Right ventricle myocardium inferior (tissue), 1 donor: ENCODE results near the gene RWDD2A. TPM values are rescaled to one million over a fixed set of nuclear protein-coding genes. Genes with fewer than 3 reads are reported as not detected.
"Not testable (repeated sequence)": the region's sequence is repeated elsewhere in the genome, so short reads cannot be mapped to it uniquely, and the experiment has no call there.

Experiments used
- ATAC-seq: fragments of 200-7000 bp; cut with Tn5 transposase; one replicate; pipeline ENCODE4 v1.9.1; 2020; ENCODE audit warnings: mild to moderate bottlenecking, moderate library complexity
- DNase-seq: peaks from one replicate; pipeline ENCODE4 v3.0.0; 2021; ENCODE audit errors: missing footprints
- intact Hi-C: fragments of 100-400 bp; cut with DNase I; formaldehyde crosslinking; loops from one replicate; pipeline ENCODE4 v1.11.0; 2022
- long read RNA-seq: library from polyadenylated mRNA; unstranded; transcript quantifications from one replicate; pipeline ENCODE4 v2.0.0, GENCODE V29; 2021
- total RNA-seq: library from RNA; stranded (reverse); fragmentation: NEBNext Ultra II Directional; extraction: Animal tissue kit (Norgen Biotek cat#: 25700); gene quantifications from one replicate; pipeline ENCODE4 v1.2.1, GENCODE V29; 2021
- donor health status: DM: no; HTN: yes; CAD: no; lungs with severe emphysema.

Gene RWDD2A
- total RNA-seq = 2.4 TPM
- long read RNA-seq, partial matches to known transcripts = 0 of 2 reads
- long read RNA-seq, other reads (novel, unspliced or antisense) = 0 of 2 reads

DNA sequence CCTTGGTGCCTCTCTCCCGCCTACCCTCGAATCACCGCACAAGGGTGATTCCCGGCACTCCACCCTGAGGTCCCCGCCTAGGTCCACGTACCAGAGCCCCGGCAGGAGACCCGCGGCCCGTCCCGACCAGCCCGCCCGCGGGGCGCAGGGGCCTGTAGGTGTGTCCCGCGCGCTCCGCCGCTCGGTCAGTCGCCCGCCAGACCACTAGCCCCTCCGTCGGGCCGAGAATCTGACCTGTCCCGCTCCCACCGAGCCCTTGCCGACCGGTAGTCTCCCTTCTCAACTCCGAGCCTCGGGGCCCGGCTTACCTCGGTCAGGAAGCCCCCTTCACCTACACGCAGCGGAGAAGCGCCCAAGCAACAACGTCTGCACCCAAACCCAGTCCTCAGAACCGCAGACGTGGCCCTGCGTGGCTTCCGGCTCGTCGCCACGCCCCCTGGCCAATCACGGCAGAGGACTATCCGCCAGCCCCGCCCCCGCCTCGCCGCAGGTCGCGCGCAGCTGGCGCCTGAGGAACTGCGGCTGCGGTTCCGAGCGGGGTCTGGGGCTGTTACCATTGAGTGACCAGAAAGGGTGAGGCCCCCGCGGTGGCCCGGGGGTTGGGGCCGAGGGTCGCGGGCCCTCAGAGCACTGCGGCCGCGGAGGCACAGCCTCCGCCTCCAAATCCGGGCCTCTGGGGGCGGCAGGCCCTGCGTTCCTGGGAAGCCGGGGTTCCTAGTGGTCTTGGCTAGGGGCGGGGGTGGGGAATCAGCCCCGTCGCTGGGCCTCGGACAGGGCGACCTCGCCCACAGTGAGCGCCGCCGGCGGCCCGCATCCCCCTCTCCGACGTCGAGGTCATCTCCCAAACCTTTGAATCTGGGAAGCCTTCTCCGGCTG, at the start of gene RWDD2A, which contains the start of gene PGM3:
TSS of gene RWDD2A (plus strand) at position 487 of the 876 bp plus-strand sequence. CDS start 1,095 bp downstream, outside the sequence.
TSS of gene PGM3 (minus strand) at position 395 of the 876 bp plus-strand sequence. CDS start 2,253 bp downstream, outside the sequence.
- intact Hi-C loops = loop anchor here (1.0 to 2.0 kb wide), 2 partner anchors 126 to 946 kb away; partner anchors contain the start of genes DOP1A and IBTK
- ATAC-seq (peak; percentile 99), DNase-seq (peak; percentile 96)

DNA sequence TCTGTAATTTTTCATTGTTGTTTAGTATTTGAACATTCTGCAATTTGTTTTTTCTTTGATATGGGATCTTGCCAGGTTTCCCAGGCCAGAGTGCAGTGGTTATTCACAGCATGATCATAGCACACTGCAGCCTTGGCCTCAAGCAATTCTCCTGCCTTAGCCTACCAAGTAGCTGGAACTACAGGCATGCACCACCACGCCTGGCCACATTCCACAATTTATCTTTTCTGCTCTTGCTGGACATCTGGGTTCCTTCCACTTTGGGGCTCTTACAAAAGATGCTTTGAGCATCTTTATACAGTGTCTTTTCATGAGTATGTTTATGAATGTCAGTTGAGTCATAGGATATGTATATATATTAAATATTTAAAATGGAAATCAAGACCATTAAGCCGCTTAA, 42.0 kb upstream of the RWDD2A start:
- intact Hi-C loops = no loop called here
- no peak for ATAC-seq
- no peak for DNase-seq

DNA sequence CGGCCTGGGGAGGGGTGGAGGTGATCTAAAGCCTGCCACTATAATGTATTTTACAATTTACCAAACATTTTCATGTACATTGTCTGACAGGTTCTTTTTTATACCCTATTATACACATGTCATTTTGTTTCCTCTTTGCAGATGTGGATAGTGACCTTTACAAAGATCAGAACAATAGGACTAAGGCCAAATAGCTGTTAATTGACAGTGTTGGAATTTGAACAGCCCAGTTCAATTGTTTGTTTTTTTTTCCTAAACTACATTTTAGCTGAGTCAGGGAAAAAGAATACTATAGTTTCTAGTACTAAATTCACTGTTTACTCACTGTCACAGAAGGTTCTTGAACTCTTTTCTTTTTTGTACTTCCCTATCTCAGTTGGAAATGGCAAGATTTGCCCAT, 40.2 kb upstream of the RWDD2A start:
- no peak for DNase-seq

DNA sequence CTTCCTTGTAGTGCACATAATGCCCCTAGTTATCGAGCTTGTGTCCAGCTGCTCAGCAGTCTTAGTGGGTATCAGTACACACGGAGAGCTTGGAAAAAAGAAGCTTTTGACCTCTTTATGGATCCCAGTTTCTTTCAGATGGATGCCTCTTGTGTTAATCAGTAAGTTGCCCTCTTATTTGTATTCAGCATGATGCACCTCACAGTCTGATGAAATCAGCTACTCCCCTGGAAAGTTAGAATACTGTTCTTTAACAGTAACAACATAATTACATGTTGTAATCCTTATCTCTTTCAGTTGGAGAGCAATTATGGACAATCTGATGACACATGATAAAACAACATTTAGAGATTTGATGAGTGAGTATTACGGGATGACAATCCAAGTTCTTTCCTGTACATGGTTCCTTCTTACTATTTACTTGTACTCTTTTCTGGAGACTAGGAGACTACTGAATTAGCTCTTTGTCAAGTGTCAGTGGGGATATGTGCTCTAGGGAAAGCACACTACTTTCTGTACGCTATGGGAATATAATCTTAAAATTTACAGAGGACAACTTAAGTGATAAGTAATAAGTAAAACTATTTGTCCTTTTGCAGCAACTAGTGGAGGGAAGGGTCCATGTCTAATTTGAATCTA, 39.2 kb upstream of the RWDD2A start:
- no peak for ATAC-seq
- intact Hi-C loops = no loop called here
- no peak for DNase-seq

More for the DNA sequence above, 40.2 kb upstream of the RWDD2A start:
- intact Hi-C loops = no loop called here
- ATAC-seq = no peak

DNA sequence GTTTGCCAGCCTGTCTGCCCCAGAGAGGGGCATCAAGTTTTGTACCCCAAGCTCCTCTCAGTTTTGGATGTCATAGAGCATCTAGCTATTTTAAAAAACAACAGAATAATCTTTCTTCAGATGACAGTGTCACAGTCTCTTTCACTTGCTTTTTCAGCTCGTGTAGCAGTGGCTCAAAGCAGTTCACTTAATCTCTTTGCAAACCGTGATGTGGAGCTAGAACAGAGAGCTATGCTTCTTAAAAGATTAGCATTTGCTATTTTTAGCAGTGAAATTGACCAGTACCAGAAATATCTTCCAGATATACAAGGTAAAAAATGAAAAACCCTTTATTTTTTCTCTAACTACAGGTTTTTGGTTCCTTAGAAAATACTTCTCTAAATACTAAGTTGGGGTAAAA, 37.4 kb upstream of the RWDD2A start:
- DNase-seq = no peak
- intact Hi-C loops = no loop called here
- peak; percentile 60 for ATAC-seq

DNA sequence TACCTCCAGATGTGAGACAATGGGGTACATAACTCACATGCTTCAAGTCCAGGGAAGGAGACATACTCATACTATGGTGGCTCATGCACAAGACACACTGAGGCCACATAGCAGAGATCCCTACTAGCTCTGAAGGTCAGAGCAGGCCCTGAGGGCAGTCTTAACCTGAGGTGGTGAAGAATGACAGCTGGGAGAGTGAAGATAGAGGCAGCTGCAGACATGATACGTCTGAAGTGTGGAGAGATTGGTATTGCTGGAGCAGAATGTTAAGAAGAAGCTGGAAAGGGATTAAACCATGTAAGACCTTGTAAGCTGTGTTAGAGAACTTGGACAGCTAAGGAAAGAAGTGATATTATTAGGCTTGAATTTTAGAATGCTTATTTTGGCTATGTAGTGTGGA, 33.0 kb upstream of the RWDD2A start:
- DNase-seq (no peak), ATAC-seq (peak; percentile 8)
- intact Hi-C loops = loop anchor here (5.0 kb wide), 1 partner anchor 43 kb away; no protein-coding TSS in a partner anchor

DNA sequence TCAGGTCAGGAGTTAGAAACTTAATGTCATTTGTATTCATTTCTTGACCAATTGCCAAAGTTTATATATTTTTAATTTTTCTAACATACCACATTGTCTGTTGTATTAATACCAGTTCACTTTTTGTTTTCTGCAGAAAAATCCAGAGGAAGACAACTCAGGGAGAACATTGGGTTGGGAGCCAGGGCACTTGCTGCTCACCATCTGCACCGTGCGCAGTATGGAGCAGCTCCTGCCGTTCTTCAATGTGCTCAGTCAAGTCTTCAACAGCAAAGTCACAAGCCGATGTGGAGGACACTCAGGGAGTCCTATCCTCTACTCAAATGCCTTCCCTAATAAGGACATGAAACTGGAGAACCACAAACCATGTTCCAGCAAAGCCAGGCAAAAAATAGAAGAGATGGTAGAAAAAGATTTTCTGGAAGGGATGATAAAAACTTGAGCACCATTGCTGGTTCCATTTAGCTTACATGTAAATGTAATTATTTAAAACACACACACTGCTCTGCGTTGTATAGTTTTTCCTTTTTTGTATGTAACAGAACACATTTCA, 25.4 kb upstream of the RWDD2A start:
- DNase-seq (no peak), ATAC-seq (no peak)
- intact Hi-C loops = no loop called here

DNA sequence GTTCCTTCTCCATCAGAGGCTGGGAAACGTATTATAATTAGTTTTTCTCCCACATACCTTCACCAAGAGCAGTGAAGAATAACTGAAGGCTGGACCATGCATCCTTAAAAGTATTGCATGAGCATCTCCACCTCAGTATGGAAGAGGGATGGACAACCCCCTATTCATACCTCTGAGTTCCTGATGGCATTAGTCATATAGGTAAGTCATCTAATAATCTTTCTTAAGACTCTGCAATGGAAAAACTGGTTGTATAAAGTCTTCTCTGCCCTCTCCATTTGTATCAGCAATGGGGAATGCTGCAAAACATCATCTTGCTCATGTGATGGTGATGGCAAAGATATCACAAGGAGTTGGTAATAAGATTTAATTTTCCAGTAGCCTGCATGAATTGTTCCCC, 24.6 kb upstream of the RWDD2A start:
- intact Hi-C loops = no loop called here
- ATAC-seq (no peak), DNase-seq (no peak)

DNA sequence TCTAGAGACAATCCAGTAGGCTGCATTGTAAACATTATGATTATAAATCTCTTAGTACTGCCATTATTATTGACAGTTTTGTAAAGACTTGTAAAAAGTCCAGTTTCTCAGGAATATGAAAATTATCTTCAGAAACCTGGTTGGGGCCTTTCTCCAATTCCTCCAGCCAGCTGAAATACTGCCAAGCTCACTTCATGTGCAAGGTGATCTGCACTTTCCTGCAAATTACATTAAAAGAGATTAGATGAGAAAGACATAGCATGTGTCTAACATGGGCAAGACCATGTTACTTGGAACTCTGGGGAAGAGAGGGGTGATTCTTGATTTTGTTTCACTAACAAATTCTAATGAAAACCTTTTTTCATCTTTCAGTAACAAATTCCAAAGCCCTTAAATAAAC, 24.1 kb upstream of the RWDD2A start:
- ATAC-seq = no peak
- intact Hi-C loops = no loop called here

DNA sequence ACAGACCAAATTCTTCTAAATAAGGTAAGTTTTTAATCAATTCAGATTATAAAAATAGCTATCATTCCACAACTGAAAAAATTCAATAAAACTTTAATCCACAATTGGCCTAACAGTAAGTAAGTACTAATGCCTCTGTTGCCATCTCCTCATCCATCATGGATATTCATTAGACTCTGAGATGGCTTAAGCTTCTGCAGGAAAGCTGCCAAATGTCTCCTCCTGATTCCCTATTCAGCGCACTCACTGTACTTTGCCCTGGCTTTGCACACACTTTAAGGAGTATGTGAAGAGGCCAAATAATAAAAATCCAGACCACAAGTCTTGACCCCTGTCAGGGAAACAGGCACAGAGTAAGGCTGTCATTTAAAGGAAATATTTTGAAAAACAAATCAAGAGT, 23.6 kb upstream of the RWDD2A start:
- ATAC-seq (no peak), DNase-seq (no peak)
- intact Hi-C loops = no loop called here

More for the DNA sequence above, 24.1 kb upstream of the RWDD2A start:
- DNase-seq = no peak

DNA sequence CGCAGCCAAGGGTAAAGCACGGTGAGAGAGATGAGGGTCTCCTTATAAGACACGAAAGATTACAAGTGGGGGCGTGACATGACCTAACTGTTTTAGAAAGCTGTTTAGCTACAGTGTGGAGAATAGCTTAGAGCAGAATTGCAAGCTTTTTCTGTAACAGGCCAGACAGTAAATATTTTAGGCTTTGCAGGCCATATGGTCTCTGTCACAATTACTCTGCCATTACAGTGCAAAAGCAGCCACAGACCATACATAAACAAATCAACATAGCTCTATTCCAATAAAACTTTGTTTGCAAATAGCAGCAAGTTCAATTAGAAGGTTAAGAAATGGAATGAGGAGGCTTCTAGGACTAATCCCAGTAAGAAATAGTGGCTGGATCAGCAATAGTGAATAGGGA, 16.9 kb upstream of the RWDD2A start:
- DNase-seq = no peak
- intact Hi-C loops = no loop called here
- no peak for ATAC-seq

DNA sequence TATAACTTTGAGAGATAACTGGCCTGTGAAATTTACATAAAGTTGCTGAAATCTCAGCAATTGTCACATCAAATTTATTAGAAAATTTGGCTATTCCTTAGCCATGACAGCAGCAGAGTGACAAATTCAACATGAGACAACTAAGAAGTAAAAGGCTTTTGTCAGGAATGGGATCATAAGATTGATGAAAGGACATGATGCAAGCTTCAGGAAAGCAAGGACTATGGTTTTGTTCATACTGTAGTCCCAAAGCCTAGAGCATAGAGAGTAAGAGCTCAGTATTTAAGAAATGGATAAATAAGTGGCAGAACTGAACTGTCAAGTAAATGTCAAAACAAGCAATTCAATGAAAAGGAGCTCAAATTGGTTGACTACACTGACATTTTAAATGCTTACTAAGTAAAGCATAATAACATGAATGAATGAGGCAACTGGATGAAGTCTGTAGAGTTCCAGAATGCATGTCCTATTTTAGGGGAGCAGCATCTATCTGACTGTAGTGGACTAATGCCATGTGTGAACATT, 12.7 kb upstream of the RWDD2A start:
- DNase-seq (no peak), ATAC-seq (no peak)
- intact Hi-C loops = no loop called here

DNA sequence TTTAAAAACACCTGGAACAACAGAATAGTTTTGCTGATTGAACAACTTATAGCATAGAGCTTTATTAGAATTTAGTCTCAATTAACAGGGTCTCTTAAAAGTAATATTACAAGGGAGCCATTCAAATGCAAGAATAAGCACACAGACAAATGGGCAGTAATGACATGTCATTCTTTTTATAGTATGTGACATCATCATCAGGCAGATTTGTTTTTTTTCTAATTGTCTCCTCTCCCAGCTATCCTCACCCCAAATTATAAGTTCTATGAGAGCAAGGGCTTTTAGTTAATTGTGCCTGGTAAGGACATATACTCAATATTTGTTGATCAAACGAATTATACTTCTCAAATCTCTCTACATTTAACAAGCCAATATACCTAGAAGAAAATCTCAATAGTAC, 11.0 kb upstream of the RWDD2A start:
- no peak for DNase-seq
- intact Hi-C loops = no loop called here
- no peak for ATAC-seq

DNA sequence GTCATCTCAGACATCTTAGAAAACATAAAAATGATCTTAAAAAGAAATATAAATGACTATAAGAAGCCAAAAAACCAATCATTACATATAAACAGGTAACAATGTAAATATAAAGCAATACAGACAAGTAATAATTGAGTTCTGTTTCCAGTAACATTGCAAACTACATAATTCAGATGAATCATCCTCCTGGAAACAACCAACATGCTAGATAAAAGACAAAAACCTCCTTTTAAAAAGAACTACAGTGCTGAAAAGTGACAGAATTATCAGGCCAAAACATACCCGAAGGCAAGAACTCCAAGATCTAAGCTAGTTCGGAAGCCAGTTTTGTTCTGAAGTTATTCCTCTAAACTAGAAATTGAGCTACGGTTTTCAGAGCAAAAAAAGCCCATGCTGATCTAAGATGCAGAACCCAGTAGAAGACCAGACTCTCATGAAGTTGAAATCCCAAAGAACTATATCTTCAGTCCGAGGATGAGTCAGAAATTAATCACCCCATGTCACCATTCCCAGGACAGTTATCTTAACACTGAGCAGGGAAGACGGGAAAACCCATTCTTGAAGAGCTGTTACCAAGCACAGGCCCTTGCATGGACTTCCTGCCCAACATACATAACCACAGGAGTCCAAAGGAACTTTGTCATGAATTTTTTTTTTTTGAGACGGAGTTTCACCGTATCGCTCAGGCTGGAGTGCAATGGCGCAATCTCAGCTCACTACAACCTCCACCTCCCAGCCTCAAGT, 9.9 kb upstream of the RWDD2A start:
- DNase-seq (no peak), ATAC-seq (peak; percentile 78)
- intact Hi-C loops = no loop called here

DNA sequence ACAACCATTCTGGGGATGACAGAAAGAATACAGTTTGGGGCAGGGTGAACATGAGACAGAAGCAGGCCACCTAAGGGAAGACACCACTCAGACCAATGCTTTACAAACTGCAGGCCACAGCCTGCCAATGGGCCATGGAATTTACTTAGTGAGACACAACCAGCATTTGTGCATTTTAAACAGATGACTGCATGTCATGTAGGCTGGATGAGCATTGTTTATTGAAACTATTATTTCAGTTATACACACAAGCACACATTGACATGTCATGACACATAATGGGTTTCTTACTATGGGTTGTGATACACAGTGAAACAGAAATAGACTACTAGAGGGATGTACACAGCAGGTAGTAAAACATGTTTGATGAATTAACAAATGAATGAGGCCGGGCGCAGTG, 8.1 kb upstream of the RWDD2A start:
- ATAC-seq = no peak
- intact Hi-C loops = no loop called here
- no peak for DNase-seq

DNA sequence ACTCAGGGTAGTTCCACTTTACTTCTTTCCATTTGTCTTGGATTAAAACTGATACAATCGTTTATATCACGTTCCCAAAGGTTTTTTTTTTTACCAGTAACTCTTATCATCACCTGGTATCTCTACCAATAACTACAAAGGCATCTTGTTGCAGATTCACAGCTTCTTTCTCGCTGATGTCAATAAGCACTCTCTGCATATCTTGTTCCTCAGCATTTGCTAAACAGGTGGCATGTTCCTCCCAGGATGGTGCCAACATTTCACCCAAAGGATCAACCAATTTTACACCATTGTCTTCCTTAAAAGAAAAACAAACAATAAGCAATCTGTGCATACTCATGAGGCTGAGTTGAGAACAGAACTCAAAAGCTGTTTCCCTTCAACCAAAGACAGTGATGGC, 4.7 kb upstream of the RWDD2A start:
- ATAC-seq (no peak), DNase-seq (no peak)
- intact Hi-C loops = no loop called here

DNA sequence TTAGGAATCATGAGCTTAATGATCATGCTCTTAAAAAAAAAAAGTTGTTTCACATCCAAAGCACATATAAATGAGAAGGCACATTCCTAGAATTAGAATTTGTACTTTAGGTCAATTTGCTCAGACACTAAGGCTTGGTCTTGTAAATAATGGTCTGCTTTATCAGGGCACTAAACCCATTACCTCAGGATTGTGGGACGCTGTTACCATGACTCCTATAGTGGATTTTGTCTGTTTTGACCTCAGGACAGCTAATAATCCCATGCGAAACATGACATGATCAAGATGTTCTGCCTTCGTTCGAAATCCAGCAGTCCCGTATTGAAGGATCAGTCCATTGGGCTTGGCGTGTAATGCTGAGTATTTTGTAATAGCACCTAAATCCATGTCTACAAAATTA, 2.5 kb upstream of the RWDD2A start:
- ATAC-seq (no peak), DNase-seq (no peak)
- intact Hi-C loops = no loop called here

DNA sequence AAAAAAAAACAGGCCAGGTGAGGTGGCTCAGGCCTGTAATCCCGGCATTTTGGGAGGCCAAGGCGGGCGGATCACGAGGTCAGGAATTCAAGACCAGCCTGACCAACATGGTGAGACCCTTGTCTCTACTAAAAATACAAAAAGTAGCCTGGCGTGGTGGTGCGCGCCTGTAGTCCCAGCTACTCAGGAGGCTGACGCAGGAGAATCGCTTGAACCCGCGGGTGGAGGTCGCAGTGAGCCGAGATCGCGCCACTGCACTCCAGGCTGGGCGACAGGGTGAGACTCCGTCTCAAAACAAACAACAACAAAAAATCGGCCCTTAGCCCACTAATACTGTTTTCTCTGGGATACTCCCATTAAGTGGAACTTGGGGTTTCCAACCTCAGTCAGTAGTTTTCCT, 1.2 kb upstream of the RWDD2A start:
- not testable (repeated sequence) for DNase-seq, ATAC-seq
- intact Hi-C loops = loop anchor here (2.0 kb wide), 1 partner anchor 945 kb away; the partner anchor contains the start of gene IBTK
